ENCODE measurements around the gene MB. TPM values are rescaled to one million over a fixed set of nuclear protein-coding genes. Genes with fewer than 3 reads are reported as not detected.

MB gene
- total RNA-seq, 1 donor from 2014 or later, result not detected

DNA sequence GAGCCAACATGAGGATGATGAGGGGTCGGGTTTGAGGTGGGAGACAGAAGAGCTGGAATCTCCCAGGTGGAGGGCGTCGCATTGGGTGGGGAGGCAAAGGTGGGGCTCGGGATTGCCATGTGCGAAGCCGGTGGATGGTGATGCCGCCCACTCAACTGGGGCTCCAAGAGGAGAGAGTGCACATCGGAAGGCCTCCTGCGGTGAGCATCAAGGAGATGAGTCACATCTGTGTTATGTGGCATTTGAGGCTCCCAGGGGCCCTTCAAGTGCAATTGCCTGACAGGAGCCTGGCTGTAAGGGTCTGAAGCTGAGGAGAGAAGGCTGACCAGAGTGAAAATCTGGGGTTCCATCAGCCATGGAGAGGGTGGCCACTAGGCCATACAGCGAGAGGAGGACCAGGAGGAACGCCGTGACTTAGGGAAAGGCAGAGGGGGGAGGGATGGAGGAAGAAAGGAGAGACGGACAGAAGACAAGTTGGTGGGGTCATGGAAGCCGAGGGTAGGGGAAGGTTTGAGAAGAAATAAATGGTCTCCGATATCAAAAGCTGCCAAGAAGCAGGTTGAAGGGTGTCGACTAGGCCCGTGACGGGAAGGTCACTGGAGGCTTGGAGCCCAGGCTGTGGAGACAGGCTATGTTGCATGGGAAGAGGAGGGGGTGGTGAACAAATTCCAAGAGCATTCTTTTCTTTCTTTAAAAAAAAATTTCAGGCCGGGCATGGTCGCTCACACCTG, 55.2 kb downstream of the MB start:
- DNase-seq (ENCODE audit: low read depth, low spot score), result no peak
- no peak overlapping the region for H3K27ac Mint-ChIP-seq (ENCODE audit: unreplicated experiment)
- peaks cover 12% of the 10 kb centered on the region for H3K4me1 Mint-ChIP-seq
- no peaks in the 10 kb centered on the region for H3K36me3 Mint-ChIP-seq (ENCODE audit: low read depth)
- TF ChIP-seq, protein P1, sequence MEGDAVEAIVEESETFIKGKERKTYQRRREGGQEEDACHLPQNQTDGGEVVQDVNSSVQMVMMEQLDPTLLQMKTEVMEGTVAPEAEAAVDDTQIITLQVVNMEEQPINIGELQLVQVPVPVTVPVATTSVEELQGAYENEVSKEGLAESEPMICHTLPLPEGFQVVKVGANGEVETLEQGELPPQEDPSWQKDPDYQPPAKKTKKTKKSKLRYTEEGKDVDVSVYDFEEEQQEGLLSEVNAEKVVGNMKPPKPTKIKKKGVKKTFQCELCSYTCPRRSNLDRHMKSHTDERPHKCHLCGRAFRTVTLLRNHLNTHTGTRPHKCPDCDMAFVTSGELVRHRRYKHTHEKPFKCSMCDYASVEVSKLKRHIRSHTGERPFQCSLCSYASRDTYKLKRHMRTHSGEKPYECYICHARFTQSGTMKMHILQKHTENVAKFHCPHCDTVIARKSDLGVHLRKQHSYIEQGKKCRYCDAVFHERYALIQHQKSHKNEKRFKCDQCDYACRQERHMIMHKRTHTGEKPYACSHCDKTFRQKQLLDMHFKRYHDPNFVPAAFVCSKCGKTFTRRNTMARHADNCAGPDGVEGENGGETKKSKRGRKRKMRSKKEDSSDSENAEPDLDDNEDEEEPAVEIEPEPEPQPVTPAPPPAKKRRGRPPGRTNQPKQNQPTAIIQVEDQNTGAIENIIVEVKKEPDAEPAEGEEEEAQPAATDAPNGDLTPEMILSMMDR (conservative IDR thresholded peaks at IDR 0.05), result no peak
- H3K4me3 Mint-ChIP-seq, result no peak overlapping the region
- peaks cover 51% of the 10 kb centered on the region for H3K27me3 Mint-ChIP-seq (ENCODE audit: low read depth)
- H3K9me3 Mint-ChIP-seq, result no peaks in the 10 kb centered on the region

DNA sequence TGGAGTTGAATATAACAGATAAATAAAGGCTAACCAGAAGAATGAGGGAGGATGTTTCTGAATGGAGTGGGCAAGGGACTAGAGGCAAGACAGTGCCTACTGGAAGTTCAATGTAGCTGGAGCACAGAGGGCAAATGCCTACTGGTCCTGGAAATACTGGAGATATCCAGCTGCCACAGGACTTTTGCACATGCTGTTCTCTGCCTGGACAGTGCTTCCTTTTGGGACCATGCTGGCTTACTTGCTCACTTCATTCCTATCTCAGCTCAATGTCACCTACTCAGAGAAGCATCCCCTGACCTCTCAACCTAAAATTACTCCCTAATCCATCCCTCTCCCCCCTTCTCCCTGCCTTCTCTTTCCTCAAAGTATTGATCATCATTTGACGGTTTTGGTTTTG, 56.3 kb downstream of the MB start:
- H3K4me3 Mint-ChIP-seq, result no peak overlapping the region
- TF ChIP-seq, protein P1 (conservative IDR thresholded peaks at IDR 0.05), result no peak
- DNase-seq (ENCODE audit: low read depth, low spot score), result no peak
- peaks cover 10% of the 10 kb centered on the region for H3K4me1 Mint-ChIP-seq
- no peak overlapping the region for H3K27ac Mint-ChIP-seq (ENCODE audit: unreplicated experiment)
- H3K27me3 Mint-ChIP-seq (ENCODE audit: low read depth), result peaks cover 45% of the 10 kb centered on the region
- H3K36me3 Mint-ChIP-seq (ENCODE audit: low read depth), result no peaks in the 10 kb centered on the region
- no peaks in the 10 kb centered on the region for H3K9me3 Mint-ChIP-seq

DNA sequence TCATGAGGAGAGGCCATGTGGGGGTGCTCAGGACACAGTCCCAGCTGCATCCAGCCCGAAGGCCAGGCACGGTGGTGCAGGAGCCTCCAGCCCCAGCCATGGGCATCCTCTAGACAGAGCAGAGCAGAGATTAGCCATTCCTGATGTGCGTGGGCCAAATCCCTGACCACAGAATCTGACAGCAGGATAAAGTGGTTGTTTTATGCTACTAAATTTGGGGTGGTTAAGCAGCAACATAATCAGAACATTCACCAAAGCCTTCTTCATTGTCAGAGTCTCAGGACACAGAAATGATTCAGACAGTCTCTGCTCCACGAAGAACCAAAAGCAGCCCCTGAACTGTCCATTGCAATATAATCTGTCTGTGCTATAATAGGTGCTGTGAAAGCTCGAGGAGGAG, 56.8 kb downstream of the MB start:
- no peak overlapping the region for H3K27ac Mint-ChIP-seq (ENCODE audit: unreplicated experiment)

DNA sequence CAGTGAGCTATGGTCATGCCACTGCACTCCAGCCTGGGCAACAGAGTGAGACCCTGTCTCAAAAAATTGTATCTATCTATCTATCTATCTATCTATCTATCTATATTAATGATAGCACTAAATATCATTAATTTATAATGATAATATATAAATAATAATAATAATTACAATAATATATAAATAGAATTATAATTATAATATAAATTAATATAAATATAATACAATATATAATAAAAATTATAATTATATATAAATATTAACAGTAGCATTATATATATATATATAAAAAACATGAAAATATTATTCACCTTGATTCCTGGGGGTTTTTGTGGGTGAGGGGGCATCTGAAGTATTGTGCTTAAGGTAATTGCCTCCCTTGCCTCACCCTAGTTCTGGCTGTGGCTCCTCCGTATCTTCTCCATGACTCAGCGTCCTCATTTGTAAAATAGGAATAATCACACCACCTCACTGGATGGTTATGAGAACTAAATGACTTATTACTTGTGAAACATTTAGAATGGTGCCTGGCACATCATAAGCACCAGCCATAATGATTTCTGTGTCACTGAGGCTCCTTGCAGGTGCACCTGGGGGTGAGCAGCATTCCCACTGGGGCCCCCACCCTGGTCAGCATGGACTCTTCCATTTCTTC, 57.6 kb downstream of the MB start:
- Mint-ChIP-seq H3K27ac (ENCODE audit: unreplicated experiment) (no peak overlapping the region), H3K9me3 (no peaks in the 10 kb centered on the region), H3K4me1 (peaks cover 17% of the 10 kb centered on the region), H3K4me3 (no peak overlapping the region), H3K27me3 (ENCODE audit: low read depth) (peaks cover 37% of the 10 kb centered on the region), H3K36me3 (ENCODE audit: low read depth) (no peaks in the 10 kb centered on the region)
- TF ChIP-seq, protein P1 (conservative IDR thresholded peaks at IDR 0.05), result no peak
- no peak for DNase-seq (ENCODE audit: low read depth, low spot score)

More for the DNA sequence above, 56.8 kb downstream of the MB start:
- no peak overlapping the region for H3K4me3 Mint-ChIP-seq
- no peaks in the 10 kb centered on the region for H3K9me3 Mint-ChIP-seq
- DNase-seq (ENCODE audit: low read depth, low spot score), result no peak
- H3K4me1 Mint-ChIP-seq, result peaks cover 15% of the 10 kb centered on the region
- TF ChIP-seq, protein P1 (conservative IDR thresholded peaks at IDR 0.05), result no peak
- H3K27me3 Mint-ChIP-seq (ENCODE audit: low read depth), result peaks cover 44% of the 10 kb centered on the region
- H3K36me3 Mint-ChIP-seq (ENCODE audit: low read depth), result no peaks in the 10 kb centered on the region

DNA sequence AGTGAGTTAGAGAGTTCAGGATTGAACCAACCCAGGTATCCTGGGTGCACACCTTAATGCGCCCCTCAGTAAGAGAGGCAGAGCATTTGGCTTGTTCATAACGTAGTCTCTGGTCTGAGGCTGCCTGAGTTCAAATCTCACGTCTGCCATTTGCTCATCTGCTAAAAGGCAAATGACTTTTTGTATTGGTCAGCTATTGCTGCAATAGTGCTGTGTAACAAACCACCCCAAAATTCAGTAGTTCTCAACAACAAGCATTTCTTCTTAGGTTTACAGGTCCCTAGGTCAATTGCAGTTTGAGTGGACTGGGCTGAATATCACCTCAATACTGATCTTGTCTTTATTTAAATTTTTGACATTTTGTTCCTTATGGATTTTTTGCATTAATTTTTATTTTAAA, 58.4 kb downstream of the MB start:
- no peak overlapping the region for H3K4me3 Mint-ChIP-seq
- no peak overlapping the region for H3K27ac Mint-ChIP-seq (ENCODE audit: unreplicated experiment)
- peaks cover 17% of the 10 kb centered on the region for H3K4me1 Mint-ChIP-seq
- no peaks in the 10 kb centered on the region for H3K9me3 Mint-ChIP-seq
- H3K27me3 Mint-ChIP-seq (ENCODE audit: low read depth), result peaks cover 32% of the 10 kb centered on the region
- H3K36me3 Mint-ChIP-seq (ENCODE audit: low read depth), result no peaks in the 10 kb centered on the region
- TF ChIP-seq, protein P1 (conservative IDR thresholded peaks at IDR 0.05), result no peak
- no peak for DNase-seq (ENCODE audit: low read depth, low spot score)

Measured in neural crest cell (in vitro differentiated cells).